Measurements from ENCODE around the gene SEC63.
"Not testable (repeated sequence)": the region's sequence is repeated elsewhere in the genome, so short reads cannot be mapped to it uniquely, and the experiment has no call there.

The SEC63 gene

DNA sequence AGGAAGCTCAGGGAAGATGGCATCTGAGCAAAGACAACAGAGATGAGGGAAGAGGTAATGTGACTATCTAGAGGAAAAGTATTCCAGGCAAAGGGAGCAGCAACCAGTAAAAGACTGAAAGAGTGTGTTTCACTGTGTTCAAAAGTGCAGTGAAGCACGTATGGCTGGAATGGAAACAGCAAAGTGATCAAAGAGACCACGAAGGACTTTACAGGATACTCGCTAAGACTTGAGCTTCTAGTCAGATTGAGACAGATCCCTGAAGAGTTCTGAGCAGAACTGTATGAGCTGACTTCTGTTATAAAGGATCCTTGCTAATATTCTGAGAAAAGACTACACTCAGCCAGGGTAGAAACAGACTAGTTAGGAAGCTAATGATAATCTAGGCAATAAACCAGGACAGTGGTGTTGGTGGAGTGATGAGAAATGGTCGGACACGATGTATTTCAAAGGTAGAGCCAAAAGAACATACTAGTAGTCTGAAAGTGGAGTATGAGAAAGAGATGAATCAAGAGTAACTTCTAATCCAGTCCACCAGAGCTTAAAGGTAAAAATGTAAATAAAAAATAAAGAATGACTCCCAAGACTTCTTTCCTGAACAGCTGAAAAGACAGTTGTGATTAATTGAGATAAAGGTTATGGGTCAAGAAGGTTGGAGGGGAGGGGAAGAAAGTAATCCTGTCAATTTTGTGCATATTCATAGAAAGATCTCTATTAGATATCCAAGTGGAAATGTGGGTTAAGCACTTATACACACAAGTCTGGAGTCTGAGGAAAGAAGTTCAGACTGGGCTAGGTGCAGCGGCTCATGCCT lies 14.2 kb downstream of the SEC63 start:
- Histone ChIP-seq H3K27ac (ENCODE audit: insufficient read depth in 1 of 2, low read depth in 1 of 2, low read length in 2 of 2, poor library complexity in 1 of 2, severe bottlenecking in 2 of 2) (no peak overlapping the region), H3K36me3 (ENCODE audit: control insufficient read depth in 4 of 4, insufficient read depth in 4 of 4, low read length in 3 of 4) (peaks cover 1 to 3% (median 3%) of the 10 kb centered on the region in 4 experiments), H3K4me3 (ENCODE audit: control insufficient read depth in 1 of 7, extremely low read depth in 1 of 7, insufficient read depth in 4 of 7, low read depth in 2 of 7, low read length in 6 of 7) (no peak overlapping the region), H3K4me1 (ENCODE audit: control extremely low read depth in 1 of 4, control insufficient read depth in 4 of 4, insufficient read depth in 4 of 4, low read length in 3 of 4) (no peaks in the 10 kb centered on the region), H3K9me3 (ENCODE audit: control extremely low read depth in 1 of 5, control insufficient read depth in 4 of 5, insufficient read depth in 2 of 5, low read depth in 1 of 5, low read length in 4 of 5) (no peaks in the 10 kb centered on the region), H3K27me3 (replicated peaks in 2 of 5; ENCODE audit: control insufficient read depth in 4 of 5, insufficient read depth in 5 of 5, low read length in 4 of 5) (no peaks in the 10 kb centered on the region)
- POLR2A ChIA-PET: no interaction called here
- 95% methylated on average over 5 of the region's 6 CpGs for WGBS (ENCODE audit: insufficient coverage)
- DNase-seq: no peak
- CTCF ChIA-PET: interaction anchor here (0.6 to 2.2 kb wide), 4 partner anchors 11 to 32 kb away, joined by 3 to 4 read pairs (median 3); no protein-coding TSS in a partner anchor

DNA sequence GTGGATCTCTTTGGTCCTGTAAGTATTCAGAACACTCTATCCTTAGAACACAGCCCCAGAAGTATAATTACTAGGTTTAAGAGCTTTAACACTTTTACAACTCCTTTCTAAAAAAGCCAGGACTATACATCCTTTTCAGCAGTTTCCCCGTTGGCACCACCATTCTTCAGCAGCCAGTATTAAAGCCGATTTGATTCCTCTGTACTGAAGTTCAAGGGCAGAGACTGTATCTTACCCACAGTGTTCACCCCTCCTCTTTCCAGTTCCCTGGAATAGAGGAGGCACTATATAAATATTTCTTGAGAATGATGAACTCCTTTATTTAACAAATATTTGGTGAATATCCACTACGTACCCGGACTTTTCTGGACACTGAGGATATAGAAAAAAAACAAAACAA lies 15.9 kb downstream of the SEC63 start:
- Histone ChIP-seq H3K4me1 (ENCODE audit: control extremely low read depth in 1 of 4, control insufficient read depth in 4 of 4, insufficient read depth in 4 of 4, low read length in 3 of 4) (no peaks in the 10 kb centered on the region), H3K36me3 (ENCODE audit: control insufficient read depth in 4 of 4, insufficient read depth in 4 of 4, low read length in 3 of 4) (peaks cover 0 to 3% (median 2%) of the 10 kb centered on the region in 4 experiments), H3K27me3 (replicated peaks in 2 of 5; ENCODE audit: control insufficient read depth in 4 of 5, insufficient read depth in 5 of 5, low read length in 4 of 5) (no peaks in the 10 kb centered on the region), H3K27ac (ENCODE audit: insufficient read depth in 1 of 2, low read depth in 1 of 2, low read length in 2 of 2, poor library complexity in 1 of 2, severe bottlenecking in 2 of 2) (no peak overlapping the region), H3K9me3 (ENCODE audit: control extremely low read depth in 1 of 5, control insufficient read depth in 4 of 5, insufficient read depth in 2 of 5, low read depth in 1 of 5, low read length in 4 of 5) (no peaks in the 10 kb centered on the region), H3K4me3 (ENCODE audit: control insufficient read depth in 1 of 7, extremely low read depth in 1 of 7, insufficient read depth in 4 of 7, low read depth in 2 of 7, low read length in 6 of 7) (no peak overlapping the region)
- WGBS (ENCODE audit: insufficient coverage): 100% methylated on average over 1 of the region's 4 CpGs
- CTCF ChIA-PET: no interaction called here
- POLR2A ChIA-PET: interaction anchor here (1.1 kb wide), 1 partner anchor 15 kb away, joined by 3 read pairs; no protein-coding TSS in a partner anchor
- DNase-seq: no peak

DNA sequence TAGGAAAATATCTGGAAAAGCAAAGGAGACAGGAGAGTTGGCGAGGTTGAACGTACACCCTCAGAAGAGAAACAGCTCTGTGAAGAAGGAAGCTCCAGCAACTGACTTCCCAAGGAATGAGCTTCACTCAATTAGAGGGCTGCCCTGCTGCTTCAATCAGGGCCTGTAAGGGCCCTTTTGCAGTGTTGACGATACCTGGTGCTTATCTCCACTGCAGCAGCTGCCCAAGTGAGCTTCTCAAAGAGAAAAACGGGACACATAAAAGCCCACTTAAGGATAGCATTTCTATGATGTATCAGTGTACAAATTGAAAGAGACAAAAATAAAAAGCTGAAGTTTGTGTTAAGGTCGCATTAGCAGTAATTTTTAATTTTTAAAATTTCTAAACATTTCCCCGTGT lies 16.4 kb downstream of the SEC63 start:
- ChIA-PET POLR2A (interaction anchor here (1.1 kb wide), 1 partner anchor 16 kb away, joined by 3 read pairs; no protein-coding TSS in a partner anchor), CTCF (interaction anchor here (1.8 kb wide), 1 partner anchor 18 kb away, joined by 6 read pairs; no protein-coding TSS in a partner anchor)
- Histone ChIP-seq H3K36me3 (ENCODE audit: control insufficient read depth in 4 of 4, insufficient read depth in 4 of 4, low read length in 3 of 4) (peaks cover 0 to 3% (median 2%) of the 10 kb centered on the region in 4 experiments), H3K9me3 (ENCODE audit: control extremely low read depth in 1 of 5, control insufficient read depth in 4 of 5, insufficient read depth in 2 of 5, low read depth in 1 of 5, low read length in 4 of 5) (no peaks in the 10 kb centered on the region), H3K27me3 (replicated peaks in 2 of 5; ENCODE audit: control insufficient read depth in 4 of 5, insufficient read depth in 5 of 5, low read length in 4 of 5) (no peaks in the 10 kb centered on the region), H3K4me1 (ENCODE audit: control extremely low read depth in 1 of 4, control insufficient read depth in 4 of 4, insufficient read depth in 4 of 4, low read length in 3 of 4) (peaks cover 0 to 2% (median 0%) of the 10 kb centered on the region in 4 experiments), H3K27ac (ENCODE audit: insufficient read depth in 1 of 2, low read depth in 1 of 2, low read length in 2 of 2, poor library complexity in 1 of 2, severe bottlenecking in 2 of 2) (no peak overlapping the region), H3K4me3 (ENCODE audit: control insufficient read depth in 1 of 7, extremely low read depth in 1 of 7, insufficient read depth in 4 of 7, low read depth in 2 of 7, low read length in 6 of 7) (no peak overlapping the region)
- DNase-seq: peak in 1 of 3 donors; percentile 24
- WGBS (ENCODE audit: insufficient coverage): 100% methylated on average over 3 of the region's 6 CpGs

DNA sequence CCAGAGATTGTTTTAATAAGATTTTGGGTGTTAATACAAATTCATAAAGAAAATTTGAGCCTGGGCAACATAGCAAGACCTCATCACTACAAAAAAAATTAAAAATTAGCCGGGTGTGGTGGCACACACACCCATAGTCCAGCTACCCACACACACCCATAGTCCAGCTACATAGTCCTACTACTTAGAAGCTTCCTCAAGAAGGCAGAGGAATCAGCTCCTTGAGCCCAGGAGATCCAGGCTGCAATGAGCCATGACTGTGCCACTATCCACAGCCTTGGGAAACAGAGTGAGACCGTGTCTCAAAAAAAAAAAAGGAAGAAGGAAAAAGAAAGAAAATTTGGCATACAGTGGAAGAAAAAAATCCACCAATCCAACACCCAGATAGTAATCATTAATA lies 16.8 kb downstream of the SEC63 start:
- CTCF ChIA-PET: interaction anchor here (1.8 kb wide), 1 partner anchor 17 kb away, joined by 6 read pairs; no protein-coding TSS in a partner anchor
- Histone ChIP-seq H3K9me3 (ENCODE audit: control extremely low read depth in 1 of 5, control insufficient read depth in 4 of 5, insufficient read depth in 2 of 5, low read depth in 1 of 5, low read length in 4 of 5) (no peaks in the 10 kb centered on the region), H3K27me3 (replicated peaks in 2 of 5; ENCODE audit: control insufficient read depth in 4 of 5, insufficient read depth in 5 of 5, low read length in 4 of 5) (no peaks in the 10 kb centered on the region), H3K27ac (ENCODE audit: insufficient read depth in 1 of 2, low read depth in 1 of 2, low read length in 2 of 2, poor library complexity in 1 of 2, severe bottlenecking in 2 of 2) (no peak overlapping the region), H3K4me1 (ENCODE audit: control extremely low read depth in 1 of 4, control insufficient read depth in 4 of 4, insufficient read depth in 4 of 4, low read length in 3 of 4) (peaks cover 0 to 4% (median 0%) of the 10 kb centered on the region in 4 experiments), H3K36me3 (ENCODE audit: control insufficient read depth in 4 of 4, insufficient read depth in 4 of 4, low read length in 3 of 4) (peaks cover 0 to 4% (median 2%) of the 10 kb centered on the region in 4 experiments), H3K4me3 (ENCODE audit: control insufficient read depth in 1 of 7, extremely low read depth in 1 of 7, insufficient read depth in 4 of 7, low read depth in 2 of 7, low read length in 6 of 7) (no peak overlapping the region)
- no peak for DNase-seq
- POLR2A ChIA-PET: interaction anchor here (1.1 kb wide), 1 partner anchor 16 kb away, joined by 3 read pairs; no protein-coding TSS in a partner anchor
- WGBS (ENCODE audit: insufficient coverage): no CpG with 5 or more reads among the region's 2 CpGs

DNA sequence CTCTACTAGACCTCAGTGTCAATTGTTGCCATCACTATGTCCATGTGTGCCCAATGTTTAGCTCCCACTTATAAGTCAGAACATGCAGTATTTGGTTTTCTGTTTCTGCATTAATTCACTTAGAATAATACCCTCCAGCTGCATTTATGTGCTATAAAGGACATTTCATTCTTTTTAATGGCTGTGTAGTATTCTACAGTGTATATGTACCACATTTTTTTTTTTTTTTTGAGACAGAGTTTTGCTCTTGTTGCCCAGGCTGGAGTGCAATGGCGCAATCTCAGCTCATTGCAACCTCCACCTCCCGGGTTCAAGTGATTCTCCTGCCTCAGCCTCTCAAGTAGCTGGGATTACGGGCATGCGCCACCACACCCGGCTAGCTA lies 21.1 kb downstream of the SEC63 start:
- CTCF ChIA-PET; H3K4me3 ChIP-seq (ENCODE audit: control insufficient read depth in 1 of 7, extremely low read depth in 1 of 7, insufficient read depth in 4 of 7, low read depth in 2 of 7, low read length in 6 of 7); H3K36me3 ChIP-seq (ENCODE audit: control insufficient read depth in 4 of 4, insufficient read depth in 4 of 4, low read length in 3 of 4); H3K4me1 ChIP-seq (ENCODE audit: control extremely low read depth in 1 of 4, control insufficient read depth in 4 of 4, insufficient read depth in 4 of 4, low read length in 3 of 4); H3K27ac ChIP-seq (ENCODE audit: insufficient read depth in 1 of 2, low read depth in 1 of 2, low read length in 2 of 2, poor library complexity in 1 of 2, severe bottlenecking in 2 of 2); DNase-seq; POLR2A ChIA-PET; H3K27me3 ChIP-seq (replicated peaks in 2 of 5; ENCODE audit: control insufficient read depth in 4 of 5, insufficient read depth in 5 of 5, low read length in 4 of 5): not testable (repeated sequence)
- WGBS (ENCODE audit: insufficient coverage): 93% methylated on average over 5 of the region's 5 CpGs
- peaks cover 0 to 13% (median 6%) of the 10 kb centered on the region in 5 experiments for H3K9me3 ChIP-seq (ENCODE audit: control extremely low read depth in 1 of 5, control insufficient read depth in 4 of 5, insufficient read depth in 2 of 5, low read depth in 1 of 5, low read length in 4 of 5)

DNA sequence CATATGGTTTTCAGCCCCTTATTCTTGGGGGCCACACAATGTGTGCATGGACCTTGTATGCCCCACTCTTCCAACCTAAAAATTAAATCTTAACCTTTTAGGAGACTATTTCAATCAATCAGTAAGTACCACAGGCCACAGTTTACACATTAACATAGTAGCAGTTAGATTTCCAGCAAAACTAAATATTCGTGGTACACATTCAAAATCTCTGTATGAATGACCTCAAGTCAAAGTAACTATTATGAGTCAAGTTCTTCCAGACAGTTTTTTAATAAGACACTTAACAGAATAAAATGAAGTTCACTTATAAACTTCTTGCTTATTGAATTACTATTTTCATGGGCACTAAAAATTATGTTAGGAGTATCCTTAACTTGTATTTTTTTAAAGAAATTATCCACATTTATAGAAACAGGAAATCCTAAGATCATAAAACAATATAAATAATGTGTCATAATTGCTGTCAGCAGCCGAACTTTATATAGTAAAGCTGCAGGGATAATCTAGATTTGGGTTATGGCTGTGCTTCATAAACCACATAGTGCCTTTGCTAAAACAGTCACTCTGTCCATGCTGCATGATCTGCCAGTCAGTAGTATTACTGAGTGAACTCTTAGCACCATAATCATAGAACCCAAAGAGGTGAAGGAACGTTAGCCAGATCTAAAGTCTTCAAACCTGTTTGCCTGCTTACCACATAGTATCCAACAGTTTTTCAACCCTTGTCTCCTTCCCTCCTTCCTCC lies 21.7 kb downstream of the SEC63 start:
- peaks cover 0 to 10% (median 4%) of the 10 kb centered on the region in 4 experiments for H3K36me3 ChIP-seq (ENCODE audit: control insufficient read depth in 4 of 4, insufficient read depth in 4 of 4, low read length in 3 of 4)
- CTCF ChIA-PET: no interaction called here
- H3K4me3 ChIP-seq (ENCODE audit: control insufficient read depth in 1 of 7, extremely low read depth in 1 of 7, insufficient read depth in 4 of 7, low read depth in 2 of 7, low read length in 6 of 7): no peak overlapping the region
- POLR2A ChIA-PET: no interaction called here
- H3K27me3 ChIP-seq (replicated peaks in 2 of 5; ENCODE audit: control insufficient read depth in 4 of 5, insufficient read depth in 5 of 5, low read length in 4 of 5): no peaks in the 10 kb centered on the region
- H3K9me3 ChIP-seq (ENCODE audit: control extremely low read depth in 1 of 5, control insufficient read depth in 4 of 5, insufficient read depth in 2 of 5, low read depth in 1 of 5, low read length in 4 of 5): peaks cover under 1 to 15% (median 6%) of the 10 kb centered on the region in 5 experiments
- peak in 1 of 3 donors; percentile 48 for DNase-seq
- no peak overlapping the region for H3K27ac ChIP-seq (ENCODE audit: insufficient read depth in 1 of 2, low read depth in 1 of 2, low read length in 2 of 2, poor library complexity in 1 of 2, severe bottlenecking in 2 of 2)
- 54% methylated on average over 2 of the region's 3 CpGs for WGBS (ENCODE audit: insufficient coverage)
- H3K4me1 ChIP-seq (ENCODE audit: control extremely low read depth in 1 of 4, control insufficient read depth in 4 of 4, insufficient read depth in 4 of 4, low read length in 3 of 4): peaks cover 0 to 4% (median 0%) of the 10 kb centered on the region in 4 experiments
